HG03575 (cell line): ENCODE data around the gene TXNL4B.
A peak's percentile ranks its signal among the peaks of the same experiment; 100 is the strongest.

Experiments used
- ATAC-seq: cut with Tn5 transposase; IDR thresholded peaks from one replicate; pipeline ENCODE4 v1.9.1; 2021; ENCODE audit not compliant: unreplicated experiment, insufficient number of reproducible peaks, low FRiP score; ENCODE audit errors: extremely low read depth

Gene TXNL4B

GRCh38 chr16:72093448-72094265 lies at the start of gene TXNL4B, which contains the start of gene DHX38:
TSS of gene TXNL4B (minus strand) at chr16:72093620. CDS start at chr16:72090749, 2,871 bp downstream.
TSS of gene DHX38 (plus strand) at chr16:72093847. CDS start at chr16:72096158, 2,311 bp downstream.
- peak; percentile 97 for ATAC-seq

DNA sequence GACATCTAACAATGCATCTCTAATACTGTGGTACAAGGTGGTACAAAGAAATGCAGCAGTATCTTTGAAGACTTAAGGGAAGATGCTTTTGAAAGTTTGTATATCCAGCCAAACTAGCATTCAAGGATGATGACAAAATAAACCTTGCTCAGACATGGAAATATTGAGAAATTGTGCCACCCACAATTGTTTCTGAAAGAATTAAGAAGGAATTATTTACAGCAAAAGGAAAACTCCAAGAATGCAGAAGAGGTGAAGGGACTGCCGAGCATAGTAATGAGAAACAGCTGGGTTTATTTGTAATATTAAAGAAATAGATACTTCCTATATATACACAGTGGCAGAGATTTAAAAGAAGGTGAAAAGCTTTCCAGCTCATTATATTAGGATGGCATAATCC lies 49.1 kb upstream of the TXNL4B start:
- ATAC-seq, result no peak

DNA sequence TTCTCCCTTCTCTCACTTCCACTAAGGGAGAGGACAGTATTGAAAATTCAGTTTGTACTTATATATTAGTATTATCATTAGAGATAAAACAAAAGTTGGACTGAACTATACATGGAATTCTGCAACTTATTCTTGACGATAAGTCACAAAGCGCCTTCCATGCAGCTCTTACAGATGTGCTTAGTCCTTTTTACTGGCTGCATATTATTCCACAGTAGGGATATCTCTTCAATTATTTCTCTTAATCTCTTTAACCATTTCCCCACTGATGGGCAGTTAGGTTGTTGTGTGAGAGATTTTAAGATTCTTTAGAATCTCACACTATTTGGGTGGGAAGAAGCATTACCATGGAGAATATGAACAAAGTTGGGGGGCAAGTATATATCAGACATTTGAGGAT lies 46.5 kb upstream of the TXNL4B start:
- ATAC-seq, result no peak

GRCh38 chr16:72138064-72138572 lies 44.7 kb upstream of the TXNL4B start:
- no peak for ATAC-seq

- ATAC-seq, result no peak
Measured at GRCh38 chr16:72137380-72138063, 44.1 kb upstream of the TXNL4B start.

- ATAC-seq, result no peak
Measured at GRCh38 chr16:72134507-72134906, 41.1 kb upstream of the TXNL4B start.

- no peak for ATAC-seq
Measured at GRCh38 chr16:72132726-72133125, 39.3 kb upstream of the TXNL4B start.

GRCh38 chr16:72131036-72131435 lies 37.6 kb upstream of the TXNL4B start:
- no peak for ATAC-seq

GRCh38 chr16:72129976-72130656 lies 36.7 kb upstream of the TXNL4B start:
- no peak for ATAC-seq

GRCh38 chr16:72128701-72129100 lies 35.3 kb upstream of the TXNL4B start:
- no peak for ATAC-seq

DNA sequence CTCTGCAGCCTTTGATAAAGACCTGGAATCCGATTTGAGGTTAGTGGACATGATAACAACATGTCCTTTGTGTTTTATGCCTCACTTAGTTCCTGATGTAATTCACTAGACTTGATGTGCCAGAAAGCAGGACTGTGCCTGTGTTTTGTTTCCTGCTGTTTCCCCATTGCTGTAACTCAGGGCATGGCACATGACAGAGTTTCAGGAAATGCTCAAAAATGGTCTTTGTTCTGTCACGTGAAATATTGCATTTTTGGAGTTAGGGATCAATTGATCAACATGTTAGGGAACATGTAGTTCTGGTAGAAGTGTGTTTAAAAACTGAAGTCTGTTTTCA lies 33.0 kb upstream of the TXNL4B start:
- ATAC-seq, result no peak

- no peak for ATAC-seq
Measured at GRCh38 chr16:72125635-72126428, 32.4 kb upstream of the TXNL4B start.

GRCh38 chr16:72124761-72125634 lies 31.6 kb upstream of the TXNL4B start:
- ATAC-seq, result no peak

GRCh38 chr16:72124148-72124547 lies 30.7 kb upstream of the TXNL4B start:
- ATAC-seq, result no peak

GRCh38 chr16:72123426-72123825 lies 30.0 kb upstream of the TXNL4B start:
- ATAC-seq, result no peak

- ATAC-seq, result no peak
Measured at GRCh38 chr16:72122916-72123315, 29.5 kb upstream of the TXNL4B start.

- no peak for ATAC-seq
Measured at GRCh38 chr16:72122308-72122707, 28.9 kb upstream of the TXNL4B start.

GRCh38 chr16:72120026-72120425 lies 26.6 kb upstream of the TXNL4B start:
- no peak for ATAC-seq
